T-cell (primary cell): ENCODE data around the gene NDUFA12. TPM values are rescaled to one million over a fixed set of nuclear protein-coding genes. Genes with fewer than 3 reads are reported as not detected.
"Not testable (repeated sequence)": the region's sequence is repeated elsewhere in the genome, so short reads cannot be mapped to it uniquely, and the experiment has no call there.

Experiments used
- ATAC-seq, 4 experiments: fragments of 200-7000 bp in 3 of 4; fragments of 150-1000 bp in 1 of 4; cut with Tn5 transposase; replicated peaks in 1 of 4; 1 replicate in 3 of 4; 2 replicates in 1 of 4; pipeline ENCODE4 v1.10.0; 2021; ENCODE audit warnings: moderate library complexity in 3 of 4, mild to moderate bottlenecking in 2 of 4, moderate number of reproducible peaks in 1 of 4
- CTCF ChIA-PET, 2 donors: fragments of 300-600 bp; sonication (Branson Sonifier 250); formaldehyde crosslinking; loops; one replicate each; lab custom pipeline; 2022; ENCODE audit warnings: antibody characterized with exemption in 2 of 2; lab: Charles Lee
- POLR2A ChIA-PET, 2 donors: fragments of 300-600 bp; sonication (Branson Sonifier 250); formaldehyde crosslinking; loops; one replicate each; lab custom pipeline; 2022; ENCODE audit warnings: antibody characterized with exemption in 2 of 2; lab: Charles Lee
- DNase-seq, 35 experiments: peaks; one replicate each; pipeline versions ENCODE4 v3.0.0 to v3.0.0-alpha.2; 2013 to 2023
- H3K27ac ChIP-seq: one replicate; pipeline ENCODE4 v1.5.1; 2013; ENCODE audit warnings: low read length
- H3K27me3 ChIP-seq, 2 experiments: replicated peaks in 1 of 2; 1 replicate in 1 of 2; 2 replicates in 1 of 2; pipeline versions ENCODE4 v1.6.1 to v1.7.0; 2013; ENCODE audit warnings: low read length in 1 of 2, mixed read lengths in 1 of 2; ENCODE audit not compliant: control insufficient read depth in 2 of 2, insufficient read depth in 2 of 2; ENCODE audit errors: extremely low read depth in 1 of 2
- H3K36me3 ChIP-seq, 2 donors: 1 replicate in 1 of 2; 2 replicates in 1 of 2; pipeline versions ENCODE4 v1.6.1 to v1.7.0; 2013; ENCODE audit warnings: low read length in 1 of 2; ENCODE audit not compliant: control insufficient read depth in 2 of 2, insufficient read depth in 1 of 2; ENCODE audit errors: extremely low read depth in 1 of 2
- H3K4me1 ChIP-seq, 2 experiments: 1 replicate in 1 of 2; 2 replicates in 1 of 2; pipeline versions ENCODE4 v1.6.1 to v1.7.0; 2013; ENCODE audit warnings: low read length in 2 of 2, mixed read lengths in 1 of 2; ENCODE audit not compliant: insufficient read depth in 2 of 2, control insufficient read depth in 1 of 2; ENCODE audit errors: extremely low read depth in 1 of 2
- H3K4me3 ChIP-seq, 2 donors: 1 replicate in 1 of 2; 2 replicates in 1 of 2; pipeline versions ENCODE4 v1.5.1 to v1.7.0; 2013; ENCODE audit warnings: mild to moderate bottlenecking in 2 of 2, low read length in 1 of 2, moderate library complexity in 1 of 2; ENCODE audit not compliant: control insufficient read depth in 1 of 2; ENCODE audit errors: extremely low read depth in 1 of 2
- H3K9me3 ChIP-seq: 2 replicates; pipeline ENCODE4 v1.7.0; 2013
- H3K27ac Mint-ChIP-seq, 2 donors: one replicate each; pipeline ENCODE4 v1.8.0; 2020 to 2021; ENCODE audit warnings: mild to moderate bottlenecking in 2 of 2, mixed read lengths in 2 of 2
- H3K27me3 Mint-ChIP-seq, 2 donors: one replicate each; pipeline ENCODE4 v1.8.0; 2021 to 2022; ENCODE audit warnings: mixed read lengths in 2 of 2
- H3K36me3 Mint-ChIP-seq: one replicate; pipeline ENCODE4 v1.8.0; 2021; ENCODE audit warnings: mixed read lengths
- H3K4me1 Mint-ChIP-seq, 3 donors: one replicate each; pipeline ENCODE4 v1.8.0; 2020 to 2022; ENCODE audit warnings: mixed read lengths in 3 of 3, mild to moderate bottlenecking in 1 of 3
- H3K4me3 Mint-ChIP-seq, 3 donors: one replicate each; pipeline ENCODE4 v1.8.0; 2020 to 2022; ENCODE audit warnings: mild to moderate bottlenecking in 3 of 3, mixed read lengths in 3 of 3, moderate library complexity in 3 of 3
- H3K9me3 Mint-ChIP-seq, 3 donors: one replicate each; pipeline ENCODE4 v1.8.0; 2020 to 2022; ENCODE audit warnings: mixed read lengths in 3 of 3
- WGBS: methylation state at CpG from one replicate; pipeline ENCODE4 v1.1.5; 2013; ENCODE audit warnings: missing lambda C conversion rate; ENCODE audit not compliant: insufficient coverage; 5-methylcytosine and 5-hydroxymethylcytosine counted together
- total RNA-seq, 35 experiments: library from RNA in 6 of 35; stranded (reverse) in 6 of 35; fragments of 120-200 nt in 1 of 35; gene quantifications; one replicate each; pipeline versions ENCODE4 v1.2.1 to v1.2.4 and lab custom pipeline; 2013 to 2026

The NDUFA12 gene
- total RNA-seq, 5 donors from 2014 or later (not counting 1 experiment from before 2014, with no cell fraction given), result 56.2 to 120 (median 67.6) TPM

DNA sequence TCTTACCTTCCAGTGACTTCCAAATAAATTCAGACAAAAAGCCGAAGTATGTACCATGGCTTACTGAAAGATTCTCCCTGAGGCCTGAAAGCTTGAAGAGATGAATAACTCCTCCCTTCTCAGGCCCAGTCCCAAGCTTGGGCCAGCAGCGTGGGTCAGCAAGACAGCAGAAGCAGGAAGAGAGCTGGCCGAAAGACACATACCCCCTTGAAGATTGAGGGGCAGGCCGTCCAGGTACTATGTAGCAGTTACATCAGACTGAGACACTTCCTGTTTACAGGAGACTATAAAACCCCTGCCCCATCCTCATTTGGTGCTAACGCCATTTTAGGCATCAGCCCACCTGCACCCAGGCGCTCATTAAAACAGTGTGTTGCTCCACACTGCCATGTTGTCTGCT is 15.0 kb downstream of the NDUFA12 start:
- H3K36me3 Mint-ChIP-seq, result peaks cover 34% of the 10 kb centered on the region
- H3K4me3 Mint-ChIP-seq, result peak overlapping the region in 2 of 3 donors; percentile 41 to 58
- H3K4me1 Mint-ChIP-seq, result peaks cover 62 to 63% (median 62%) of the 10 kb centered on the region in 3 donors
- Histone ChIP-seq H3K9me3 (no peaks in the 10 kb centered on the region), H3K4me3 (no peak overlapping the region), H3K4me1 (peaks cover 31 to 58% of the 10 kb centered on the region in 2 experiments), H3K36me3 (peaks cover 0 to 16% of the 10 kb centered on the region in 2 donors), H3K27me3 (no peaks in the 10 kb centered on the region), H3K27ac (peak overlapping the region; percentile 81)
- WGBS, result 43% methylated on average over 3 of the region's 6 CpGs
- DNase-seq, result peak in 28 of 35 experiments; percentile 3 to 59 (median 25)
- H3K27ac Mint-ChIP-seq, result peak overlapping the region; percentile 94 to 95
- CTCF ChIA-PET, result interaction anchor here (0.6 to 1.4 kb wide), 3 partner anchors 15 to 546 kb away, joined by 3 to 4 read pairs (median 4); partner anchors contain the start of gene NDUFA12 (in 1 of the 2)
- H3K9me3 Mint-ChIP-seq, result peaks cover 0 to 4% (median 0%) of the 10 kb centered on the region in 3 donors
- POLR2A ChIA-PET, result interaction anchor here in 1 of 2 donors (0.6 kb wide), 1 partner anchor 685 kb away, joined by 5 read pairs; no protein-coding TSS in a partner anchor
- peak in 2 of 4 experiments; percentile 34 to 36 for ATAC-seq
- H3K27me3 Mint-ChIP-seq, result no peaks in the 10 kb centered on the region

DNA sequence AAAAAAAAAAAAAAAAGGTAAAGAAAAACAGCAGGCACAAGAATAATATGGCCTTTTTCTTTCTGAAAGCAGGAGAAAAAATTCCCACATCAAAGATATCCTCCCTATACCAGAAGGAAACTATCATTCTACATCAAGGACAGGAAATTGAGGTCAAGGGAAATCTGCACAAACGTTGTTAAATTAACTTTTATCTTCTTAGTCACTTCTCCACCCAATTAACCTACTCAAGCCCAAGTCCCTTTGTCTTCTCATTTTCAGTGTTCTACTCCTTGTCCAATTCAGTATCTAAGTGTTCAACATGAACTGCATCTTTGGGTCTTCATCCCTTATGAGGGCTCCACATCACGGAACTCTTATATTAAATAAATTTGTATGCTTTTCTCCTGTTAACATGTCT is 15.7 kb downstream of the NDUFA12 start:
- H3K9me3 ChIP-seq, result no peaks in the 10 kb centered on the region
- peak overlapping the region; percentile 94 to 95 for H3K27ac Mint-ChIP-seq
- ChIA-PET POLR2A (no interaction called here), CTCF (no interaction called here)
- H3K4me1 Mint-ChIP-seq, result peaks cover 68 to 69% (median 69%) of the 10 kb centered on the region in 3 donors
- peak overlapping the region; percentile 81 for H3K27ac ChIP-seq
- H3K4me1 ChIP-seq, result peaks cover 31 to 64% of the 10 kb centered on the region in 2 experiments
- H3K4me3 Mint-ChIP-seq, result peak overlapping the region; percentile 8 to 58 (median 29)
- peak in 2 of 35 experiments; percentile 6 to 65 for DNase-seq
- no peaks in the 10 kb centered on the region for H3K27me3 ChIP-seq
- H3K27me3 Mint-ChIP-seq, result no peaks in the 10 kb centered on the region
- 0% methylated on average over 1 of the region's 2 CpGs for WGBS
- H3K9me3 Mint-ChIP-seq, result peaks cover 0 to 4% (median 0%) of the 10 kb centered on the region in 3 donors
- peak; percentile 66 to 83 (median 78) for ATAC-seq
- no peak overlapping the region for H3K4me3 ChIP-seq
- H3K36me3 Mint-ChIP-seq, result peaks cover 33% of the 10 kb centered on the region
- H3K36me3 ChIP-seq, result peaks cover 0 to 15% of the 10 kb centered on the region in 2 donors

DNA sequence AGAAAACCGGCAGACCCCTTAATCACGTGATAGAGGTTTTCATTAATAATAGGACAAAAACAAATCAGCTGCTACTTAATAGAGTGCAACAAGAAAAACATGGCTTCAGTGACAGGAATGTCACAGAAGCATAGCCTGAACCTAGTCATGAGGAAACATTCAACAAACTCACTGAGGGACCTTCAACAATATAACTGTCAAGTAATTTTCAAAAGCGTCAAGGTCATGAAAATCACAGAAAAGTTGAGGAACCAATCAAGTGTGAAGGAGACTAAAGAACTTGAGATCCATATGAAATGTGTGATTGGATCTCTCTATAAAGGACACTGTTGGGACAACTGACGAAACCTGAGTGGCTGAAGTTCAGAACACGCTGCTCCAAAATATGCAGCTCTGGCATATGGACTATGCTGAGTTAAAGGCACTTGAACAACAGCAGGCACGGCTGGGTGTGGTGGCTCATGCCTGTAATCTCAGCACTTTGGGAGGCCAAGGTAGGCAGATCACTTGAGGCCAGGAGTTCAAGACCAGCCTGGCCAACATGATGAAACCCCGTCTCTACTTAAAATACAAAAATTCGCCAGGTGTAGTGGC is 16.3 kb downstream of the NDUFA12 start:
- H3K36me3 Mint-ChIP-seq, result peaks cover 26% of the 10 kb centered on the region
- H3K4me1 Mint-ChIP-seq, result peaks cover 68 to 69% (median 69%) of the 10 kb centered on the region in 3 donors
- 78% methylated on average over 3 of the region's 8 CpGs for WGBS
- H3K9me3 Mint-ChIP-seq, result peaks cover 0 to 4% (median 0%) of the 10 kb centered on the region in 3 donors
- H3K27ac ChIP-seq, result peak overlapping the region; percentile 81
- H3K27me3 ChIP-seq, result no peaks in the 10 kb centered on the region
- ATAC-seq, result peak; percentile 8 to 29 (median 14)
- DNase-seq, result peak in 3 of 35 experiments; percentile 4 to 18 (median 7)
- no peaks in the 10 kb centered on the region for H3K9me3 ChIP-seq
- CTCF ChIA-PET, result interaction anchor here in 1 of 2 donors (0.6 kb wide), 1 partner anchor 122 kb away, joined by 4 read pairs; no protein-coding TSS in a partner anchor
- no peak overlapping the region for H3K4me3 ChIP-seq
- no peaks in the 10 kb centered on the region for H3K27me3 Mint-ChIP-seq
- peak overlapping the region; percentile 94 to 95 for H3K27ac Mint-ChIP-seq
- peaks cover 0 to 10% of the 10 kb centered on the region in 2 donors for H3K36me3 ChIP-seq
- POLR2A ChIA-PET, result no interaction called here
- peak overlapping the region in 2 of 3 donors; percentile 8 to 58 for H3K4me3 Mint-ChIP-seq
- peaks cover 31 to 67% of the 10 kb centered on the region in 2 experiments for H3K4me1 ChIP-seq

DNA sequence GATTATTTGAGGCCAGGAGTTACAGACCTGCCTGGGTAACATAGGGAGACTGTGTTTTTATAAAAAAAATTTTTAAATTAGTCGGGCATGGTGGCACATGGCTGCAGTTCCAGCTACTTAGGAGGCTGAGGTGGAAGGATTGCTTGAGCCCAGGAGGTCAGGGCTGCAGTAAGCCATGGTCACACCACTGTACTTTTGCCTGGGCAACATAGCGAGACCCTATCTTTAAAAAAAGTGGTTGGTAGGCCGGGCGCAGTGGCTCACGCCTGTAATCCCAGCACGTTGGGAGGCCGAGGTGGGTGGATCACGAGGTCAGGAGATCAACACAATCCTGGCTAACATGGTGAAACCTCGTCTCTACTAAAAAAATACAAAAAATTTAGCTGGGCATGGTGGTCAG is 18.4 kb downstream of the NDUFA12 start:
- not testable (repeated sequence) for H3K27ac ChIP-seq, ATAC-seq, H3K9me3 Mint-ChIP-seq, DNase-seq, H3K27me3 Mint-ChIP-seq, H3K9me3 ChIP-seq, H3K27ac Mint-ChIP-seq, H3K36me3 ChIP-seq, H3K27me3 ChIP-seq, H3K4me3 Mint-ChIP-seq, H3K4me3 ChIP-seq
- peaks cover 75 to 81% (median 75%) of the 10 kb centered on the region in 3 donors for H3K4me1 Mint-ChIP-seq
- H3K36me3 Mint-ChIP-seq, result peaks cover 24% of the 10 kb centered on the region
- CTCF ChIA-PET, result interaction anchor here in 1 of 2 donors (0.6 kb wide), 1 partner anchor 559 kb away, joined by 5 read pairs; no protein-coding TSS in a partner anchor
- WGBS, result 88% methylated on average over 8 of the region's 9 CpGs
- peaks cover 28 to 63% of the 10 kb centered on the region in 2 experiments for H3K4me1 ChIP-seq
- POLR2A ChIA-PET, result interaction anchor here in 1 of 2 donors (0.5 kb wide), 1 partner anchor 363 kb away, joined by 7 read pairs; no protein-coding TSS in a partner anchor

DNA sequence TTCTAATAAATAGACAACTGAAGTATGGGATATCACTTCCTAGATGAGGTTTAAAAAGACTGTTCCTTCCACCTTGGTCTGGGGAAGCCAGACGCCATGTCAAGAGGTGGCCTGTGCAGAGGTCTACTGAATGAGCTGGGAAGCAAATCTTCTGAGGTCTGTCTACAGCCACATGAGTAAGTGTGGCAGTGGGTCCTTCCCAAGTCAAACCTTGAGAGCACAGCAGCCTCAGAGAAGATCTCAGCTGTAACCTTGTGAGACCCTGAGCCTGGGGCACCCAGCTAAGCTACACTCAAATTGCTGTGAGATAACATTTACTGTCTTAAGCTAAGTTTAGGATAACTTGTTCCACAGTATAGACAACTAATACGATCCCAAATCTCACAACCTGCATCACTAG is 20.2 kb downstream of the NDUFA12 start:
- POLR2A ChIA-PET, result interaction anchor here in 1 of 2 donors (0.6 kb wide), 1 partner anchor 115 kb away, joined by 3 read pairs; no protein-coding TSS in a partner anchor
- Mint-ChIP-seq H3K36me3 (peaks cover 19% of the 10 kb centered on the region), H3K27me3 (no peaks in the 10 kb centered on the region), H3K4me1 (peaks cover 62 to 69% (median 62%) of the 10 kb centered on the region in 3 donors), H3K9me3 (no peaks in the 10 kb centered on the region), H3K4me3 (peak overlapping the region in 1 of 3 donors; percentile 40), H3K27ac (peak overlapping the region in 1 of 2 donors; percentile 62)
- DNase-seq (no peak), ATAC-seq (no peak)
- Histone ChIP-seq H3K4me3 (no peak overlapping the region), H3K36me3 (peaks cover 0 to 9% of the 10 kb centered on the region in 2 donors), H3K27ac (no peak overlapping the region), H3K4me1 (peaks cover 14 to 48% of the 10 kb centered on the region in 2 experiments), H3K9me3 (no peaks in the 10 kb centered on the region), H3K27me3 (no peaks in the 10 kb centered on the region)
- CTCF ChIA-PET, result interaction anchor here in 1 of 2 donors (0.6 kb wide), 1 partner anchor 22 kb away, joined by 4 read pairs; no protein-coding TSS in a partner anchor
- WGBS, result 94% methylated on average over 2 of the region's 2 CpGs

DNA sequence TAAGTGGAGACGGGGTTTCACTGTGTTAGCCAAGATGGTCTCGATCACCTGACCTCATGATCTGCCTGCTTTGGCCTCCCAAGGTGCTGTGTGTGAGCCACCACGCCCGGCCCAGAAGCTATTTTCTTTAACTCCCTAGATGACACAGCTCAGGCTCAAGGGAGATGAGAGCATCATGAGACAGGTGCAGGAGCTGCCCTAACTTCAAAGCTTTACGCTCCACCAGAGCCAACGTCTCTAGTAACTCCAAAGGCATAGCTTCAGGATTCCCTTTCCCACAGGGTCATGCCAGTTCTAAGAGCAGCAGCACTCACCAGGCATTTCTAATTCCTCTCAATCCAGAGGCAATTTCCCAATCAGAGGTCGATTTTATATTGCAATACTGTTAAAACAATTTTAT is 21.0 kb downstream of the NDUFA12 start:
- Mint-ChIP-seq H3K27ac (no peak overlapping the region), H3K4me1 (peaks cover 61 to 68% (median 62%) of the 10 kb centered on the region in 3 donors), H3K27me3 (no peaks in the 10 kb centered on the region), H3K9me3 (no peaks in the 10 kb centered on the region), H3K36me3 (peaks cover 22% of the 10 kb centered on the region), H3K4me3 (no peak overlapping the region)
- Histone ChIP-seq H3K4me1 (peaks cover 10 to 44% of the 10 kb centered on the region in 2 experiments), H3K27ac (no peak overlapping the region), H3K27me3 (no peaks in the 10 kb centered on the region), H3K9me3 (no peaks in the 10 kb centered on the region), H3K36me3 (peaks cover 0 to 9% of the 10 kb centered on the region in 2 donors), H3K4me3 (no peak overlapping the region)
- ChIA-PET CTCF (interaction anchor here (0.5 to 1.0 kb wide), 4 partner anchors 8 to 776 kb away, joined by 3 to 4 read pairs (median 4); no protein-coding TSS in a partner anchor), POLR2A (no interaction called here)
- WGBS, result 93% methylated on average over 3 of the region's 7 CpGs
- no peak for DNase-seq
- ATAC-seq, result no peak
